SK-N-SH (cell line): ENCODE measurements around the gene CD72.

Experiments used
- CTCF ChIP-seq: fragments of 200-600 bp; sonication (generic); IDR thresholded peaks from 2 replicates; pipeline ENCODE4 v1.6.1; 2017; ENCODE audit warnings: antibody characterized with exemption, mild to moderate bottlenecking, moderate library complexity
- EZH2phosphoT487 ChIP-seq: fragments of 200-600 bp; sonication (generic); IDR thresholded peaks from 2 replicates; pipeline ENCODE4 v1.6.1; 2017; ENCODE audit warnings: low read depth, mixed run types, mild to moderate bottlenecking, antibody characterized with exemption, moderate library complexity, borderline replicate concordance
- FOXJ3 ChIP-seq: sonication (generic); formaldehyde crosslinking; IDR thresholded peaks from 2 replicates; pipeline ENCODE4 v1.5.1; 2020; ENCODE audit warnings: mild to moderate bottlenecking, missing genetic modification reagents
- POLR2AphosphoS5 ChIP-seq: IDR thresholded peaks from 2 replicates; pipeline ENCODE4 v1.6.1; 2012; ENCODE audit warnings: low read depth, low read length
- USF2 ChIP-seq: fragments of 150-350 bp; IDR thresholded peaks from 2 replicates; pipeline ENCODE4 v1.6.1; 2017; ENCODE audit warnings: antibody characterized with exemption, low read length, low read depth, borderline replicate concordance
- YY1 ChIP-seq: IDR thresholded peaks from 2 replicates; pipeline ENCODE4 v1.4.0; 2012; ENCODE audit warnings: low read depth, mild to moderate bottlenecking

- TF ChIP-seq YY1 = no peak
- TF ChIP-seq CTCF = no peak
- no peak for TF ChIP-seq POLR2AphosphoS5
- TF ChIP-seq FOXJ3 (CRISPR knock-in tag) = no peak
- TF ChIP-seq EZH2phosphoT487 = no peak
- TF ChIP-seq USF2 = no peak
These were observed 35.4 kb upstream of the CD72 start for GRCh38 chr9:35653611-35654010.
